ENCODE data around the gene ST6GALNAC5.

The ST6GALNAC5 gene

DNA sequence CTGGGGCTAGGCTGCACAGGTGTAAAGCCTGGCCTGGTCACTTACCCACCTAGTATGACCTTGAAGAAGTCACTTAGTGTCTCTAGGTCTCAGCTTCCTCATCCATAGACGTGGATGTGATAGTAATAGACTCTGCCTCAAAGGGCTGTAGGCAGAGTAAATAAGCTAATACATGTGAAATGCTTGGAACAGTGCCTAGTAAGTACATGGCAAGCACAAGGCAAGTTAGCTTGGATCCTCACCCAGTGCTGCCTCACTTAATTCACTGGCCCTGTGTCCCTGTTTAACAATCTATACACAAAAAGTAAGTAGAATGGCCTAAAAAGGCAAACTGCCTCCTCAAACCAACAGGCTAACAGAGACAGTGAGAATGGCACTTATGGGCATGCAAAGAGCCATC lies 184.1 kb downstream of the ST6GALNAC5 start:
- no peak overlapping the region for H3K4me3 ChIP-seq (ENCODE audit: control insufficient read depth, low read depth, low read length)
- DNase-seq (ENCODE audit: low read depth), result no peak
- TF ChIP-seq, protein P1, sequence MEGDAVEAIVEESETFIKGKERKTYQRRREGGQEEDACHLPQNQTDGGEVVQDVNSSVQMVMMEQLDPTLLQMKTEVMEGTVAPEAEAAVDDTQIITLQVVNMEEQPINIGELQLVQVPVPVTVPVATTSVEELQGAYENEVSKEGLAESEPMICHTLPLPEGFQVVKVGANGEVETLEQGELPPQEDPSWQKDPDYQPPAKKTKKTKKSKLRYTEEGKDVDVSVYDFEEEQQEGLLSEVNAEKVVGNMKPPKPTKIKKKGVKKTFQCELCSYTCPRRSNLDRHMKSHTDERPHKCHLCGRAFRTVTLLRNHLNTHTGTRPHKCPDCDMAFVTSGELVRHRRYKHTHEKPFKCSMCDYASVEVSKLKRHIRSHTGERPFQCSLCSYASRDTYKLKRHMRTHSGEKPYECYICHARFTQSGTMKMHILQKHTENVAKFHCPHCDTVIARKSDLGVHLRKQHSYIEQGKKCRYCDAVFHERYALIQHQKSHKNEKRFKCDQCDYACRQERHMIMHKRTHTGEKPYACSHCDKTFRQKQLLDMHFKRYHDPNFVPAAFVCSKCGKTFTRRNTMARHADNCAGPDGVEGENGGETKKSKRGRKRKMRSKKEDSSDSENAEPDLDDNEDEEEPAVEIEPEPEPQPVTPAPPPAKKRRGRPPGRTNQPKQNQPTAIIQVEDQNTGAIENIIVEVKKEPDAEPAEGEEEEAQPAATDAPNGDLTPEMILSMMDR (IDR thresholded peaks at IDR 0.05; ENCODE audit: control insufficient read depth, insufficient read depth, low read depth, low read length, missing control alignments), result no peak

DNA sequence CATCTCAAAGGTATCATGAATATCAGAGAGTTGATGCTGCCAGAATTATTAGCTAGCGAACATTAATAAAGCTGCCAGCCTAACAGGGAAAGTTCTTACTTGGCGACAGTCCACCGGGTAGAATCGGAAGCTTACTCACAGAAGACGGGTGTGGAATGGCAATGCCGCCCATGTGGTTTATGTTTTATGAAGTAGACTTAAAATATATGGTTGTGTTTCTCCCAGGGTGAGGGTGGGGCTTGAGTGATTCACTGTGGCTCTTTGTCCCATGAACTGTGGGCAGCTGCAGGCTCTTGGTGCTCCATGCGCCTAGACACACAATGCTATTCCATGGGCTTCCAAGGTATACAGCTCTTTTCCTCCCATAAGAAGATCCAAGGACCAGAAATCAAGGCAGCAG lies 189.2 kb downstream of the ST6GALNAC5 start:
- no peak for DNase-seq (ENCODE audit: low read depth)
- no peak overlapping the region for H3K4me3 ChIP-seq (ENCODE audit: control insufficient read depth, low read depth, low read length)
- TF ChIP-seq, protein P1 (IDR thresholded peaks at IDR 0.05; ENCODE audit: control insufficient read depth, insufficient read depth, low read depth, low read length, missing control alignments), result no peak

DNA sequence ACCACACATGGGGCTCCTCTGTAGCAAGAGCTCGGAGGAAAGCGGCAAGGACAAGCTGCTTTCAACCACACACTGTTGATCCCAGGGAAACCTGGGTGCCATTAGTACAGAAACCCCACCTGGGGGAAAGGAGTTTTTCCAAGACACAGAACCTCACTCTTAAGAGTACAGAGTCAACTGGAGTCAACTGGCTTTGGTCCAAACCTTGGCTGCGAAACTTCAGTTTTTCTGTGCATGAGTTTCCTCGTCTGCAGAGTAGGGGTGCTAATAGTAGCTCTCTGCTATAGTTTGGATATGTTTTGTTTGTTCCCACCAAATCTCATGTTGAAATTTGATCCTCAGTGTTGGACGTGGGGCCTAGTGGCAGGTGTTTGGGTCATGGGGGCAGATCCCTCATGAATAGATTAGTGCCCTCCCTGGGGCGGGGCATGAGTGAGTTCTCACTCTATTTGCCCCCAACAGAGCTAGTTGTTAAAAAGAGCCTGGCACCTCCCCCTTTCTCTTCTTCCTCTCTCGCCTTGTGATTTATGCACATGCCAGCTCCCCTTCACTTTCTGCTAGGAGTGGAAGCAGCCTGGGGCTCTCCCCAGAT lies 190.8 kb downstream of the ST6GALNAC5 start:
- no peak for DNase-seq (ENCODE audit: low read depth)
- H3K4me3 ChIP-seq (ENCODE audit: control insufficient read depth, low read depth, low read length), result no peak overlapping the region
- TF ChIP-seq, protein P1 (IDR thresholded peaks at IDR 0.05; ENCODE audit: control insufficient read depth, insufficient read depth, low read depth, low read length, missing control alignments), result no peak

DNA sequence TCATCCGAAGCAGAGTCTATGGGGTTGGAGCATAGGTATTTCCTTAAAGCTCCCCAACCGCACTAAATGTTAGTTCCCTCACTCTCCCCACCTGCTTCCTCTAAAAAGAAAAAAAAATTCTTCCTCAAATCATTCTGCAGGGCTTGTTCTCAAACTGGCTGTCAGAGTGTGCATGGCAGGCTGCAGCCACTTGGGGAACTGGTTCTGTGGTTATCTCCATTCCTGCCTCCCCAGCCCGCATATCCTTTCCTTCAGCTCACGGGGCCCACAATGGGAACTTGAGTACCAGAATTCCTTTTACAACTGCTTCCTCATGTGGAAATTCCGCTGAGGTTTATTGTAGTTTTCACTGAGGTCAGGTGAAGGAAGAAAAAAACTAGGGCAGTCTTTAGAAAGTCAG lies 192.7 kb downstream of the ST6GALNAC5 start:
- TF ChIP-seq, protein P1 (IDR thresholded peaks at IDR 0.05; ENCODE audit: control insufficient read depth, insufficient read depth, low read depth, low read length, missing control alignments), result no peak
- no peak for DNase-seq (ENCODE audit: low read depth)
- H3K4me3 ChIP-seq (ENCODE audit: control insufficient read depth, low read depth, low read length), result no peak overlapping the region

DNA sequence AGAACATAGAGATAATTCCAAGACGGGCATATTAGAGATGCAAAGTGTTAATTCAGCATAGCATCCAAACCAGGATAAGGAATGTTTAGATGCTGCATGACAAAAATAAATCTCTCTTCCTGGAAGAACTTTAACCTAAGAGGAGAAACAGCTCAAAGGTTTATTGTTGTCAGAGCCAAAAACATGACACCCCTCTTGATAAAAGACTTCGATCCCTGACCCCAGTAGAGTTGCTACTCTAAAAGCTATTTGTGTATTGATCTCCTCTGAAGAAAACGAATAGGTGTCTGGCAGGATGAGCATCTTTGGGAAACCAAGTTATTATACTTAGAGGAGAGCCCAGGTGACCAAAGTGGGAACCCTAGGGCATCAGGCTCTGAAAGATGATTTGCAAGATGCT lies 193.9 kb downstream of the ST6GALNAC5 start:
- TF ChIP-seq, protein P1 (IDR thresholded peaks at IDR 0.05; ENCODE audit: control insufficient read depth, insufficient read depth, low read depth, low read length, missing control alignments), result no peak
- DNase-seq (ENCODE audit: low read depth), result no peak
- no peak overlapping the region for H3K4me3 ChIP-seq (ENCODE audit: control insufficient read depth, low read depth, low read length)

DNA sequence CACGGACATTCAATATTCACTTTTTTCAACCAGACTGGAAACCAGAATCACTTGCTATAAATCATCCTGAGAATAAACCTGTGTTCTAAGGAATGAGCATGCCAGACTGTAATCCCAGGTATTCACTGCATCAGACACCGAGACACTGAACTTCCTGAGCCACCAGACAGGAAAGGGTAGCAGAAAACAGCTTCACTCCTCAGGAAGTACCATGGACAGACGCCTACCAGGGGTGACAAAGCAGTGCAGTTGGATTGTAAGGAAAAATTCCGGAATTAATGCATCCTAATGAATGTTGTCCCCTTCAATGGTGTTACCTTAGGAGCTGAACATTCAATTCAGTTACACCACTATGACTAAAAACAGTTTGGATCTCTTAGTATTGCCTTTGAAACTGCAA lies 195.8 kb downstream of the ST6GALNAC5 start:
- no peak for DNase-seq (ENCODE audit: low read depth)
- no peak overlapping the region for H3K4me3 ChIP-seq (ENCODE audit: control insufficient read depth, low read depth, low read length)
- TF ChIP-seq, protein P1 (IDR thresholded peaks at IDR 0.05; ENCODE audit: control insufficient read depth, insufficient read depth, low read depth, low read length, missing control alignments), result no peak

DNA sequence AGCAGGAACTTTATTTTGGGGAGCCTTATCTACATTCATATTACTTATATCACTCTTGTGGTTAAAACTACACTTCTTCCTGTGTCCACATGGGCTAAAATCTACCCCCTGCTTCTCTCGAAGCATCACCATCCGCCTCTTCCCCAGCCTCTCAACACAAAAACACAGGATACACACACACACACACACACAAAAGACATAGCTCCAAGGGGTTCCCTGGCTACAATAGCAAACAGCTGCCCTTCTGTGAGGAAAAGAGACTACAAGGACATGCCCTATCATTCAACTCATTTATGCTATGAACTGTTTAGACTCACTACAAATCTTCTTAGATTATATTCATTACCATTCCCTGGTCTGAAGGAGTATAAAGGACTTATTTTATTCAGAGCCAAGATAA lies 197.0 kb downstream of the ST6GALNAC5 start:
- DNase-seq (ENCODE audit: low read depth), result no peak
- TF ChIP-seq, protein P1 (IDR thresholded peaks at IDR 0.05; ENCODE audit: control insufficient read depth, insufficient read depth, low read depth, low read length, missing control alignments), result no peak
- no peak overlapping the region for H3K4me3 ChIP-seq (ENCODE audit: control insufficient read depth, low read depth, low read length)
